ENCODE measurements around the gene RAP1GAP. TPM values are rescaled to one million over a fixed set of nuclear protein-coding genes. Genes with fewer than 3 reads are reported as not detected.

RAP1GAP gene
- total RNA-seq, 2 experiments from 2014 or later, result not detected

- DNase-seq (ENCODE audit: low spot score), result no peak
- ChIA-PET CTCF (ENCODE audit: unreplicated experiment) (no interaction called here), POLR2A (no interaction called here)
Observed at GRCh38 chr1:21662426-21663247, 6.5 kb downstream of the RAP1GAP start.

GRCh38 chr1:21661886-21662285 is 7.3 kb downstream of the RAP1GAP start:
- Histone ChIP-seq H3K4me3 (ENCODE audit: low read depth, low read length, poor library complexity, severe bottlenecking) (no peak overlapping the region), H3K36me3 (ENCODE audit: insufficient read depth, low read length) (no peaks in the 10 kb centered on the region), H3K79me2 (ENCODE audit: insufficient read depth, low read depth, low read length) (no peaks in the 10 kb centered on the region), H2AFZ (ENCODE audit: low read length) (no peak overlapping the region), H3K27ac (ENCODE audit: low read depth, low read length, poor library complexity, severe bottlenecking) (no peak overlapping the region), H4K20me1 (ENCODE audit: insufficient read depth, low read length) (no peaks in the 10 kb centered on the region), H3K9me2 (ENCODE audit: insufficient read depth, low read length) (no peaks in the 10 kb centered on the region), H3K9me3 (ENCODE audit: low read length) (no peaks in the 10 kb centered on the region), H3K4me2 (ENCODE audit: low read length) (no peak overlapping the region), H3K4me1 (ENCODE audit: insufficient read depth, low read length, poor library complexity, severe bottlenecking) (no peaks in the 10 kb centered on the region)
- ChIA-PET POLR2A (no interaction called here), CTCF (ENCODE audit: unreplicated experiment) (no interaction called here)
- intact Hi-C loops (cut with micrococcal nuclease; ENCODE audit: unreplicated experiment), result no loop called here
- no TSS peak for BruUV-seq (replicated peaks)
- no peak for TF ChIP-seq CTCF (conservative IDR thresholded peaks at IDR 0.05; ENCODE audit: low read length)
- no peak for TF ChIP-seq EZH2phosphoT487 (IDR thresholded peaks at IDR 0.05; ENCODE audit: borderline replicate concordance, low read depth, low read length)
- DNase-seq (ENCODE audit: low spot score), result no peak

More at GRCh38 chr1:21662426-21663247, 6.5 kb downstream of the RAP1GAP start:
- no peaks in the 10 kb centered on the region for H3K4me1 ChIP-seq (ENCODE audit: insufficient read depth, low read length, poor library complexity, severe bottlenecking)
- H2AFZ ChIP-seq (ENCODE audit: low read length), result no peak overlapping the region
- H3K9me3 ChIP-seq (ENCODE audit: low read length), result no peaks in the 10 kb centered on the region
- BruUV-seq (replicated peaks), result no TSS peak
- no peak overlapping the region for H3K27ac ChIP-seq (ENCODE audit: low read depth, low read length, poor library complexity, severe bottlenecking)
- no peaks in the 10 kb centered on the region for H3K79me2 ChIP-seq (ENCODE audit: insufficient read depth, low read depth, low read length)
- no peaks in the 10 kb centered on the region for H4K20me1 ChIP-seq (ENCODE audit: insufficient read depth, low read length)
- no peak overlapping the region for H3K4me2 ChIP-seq (ENCODE audit: low read length)
- no peak for TF ChIP-seq CTCF (conservative IDR thresholded peaks at IDR 0.05; ENCODE audit: low read length)
- TF ChIP-seq EZH2phosphoT487 (IDR thresholded peaks at IDR 0.05; ENCODE audit: borderline replicate concordance, low read depth, low read length), result no peak
- intact Hi-C loops (cut with micrococcal nuclease; ENCODE audit: unreplicated experiment), result no loop called here
- no peaks in the 10 kb centered on the region for H3K36me3 ChIP-seq (ENCODE audit: insufficient read depth, low read length)
- no peaks in the 10 kb centered on the region for H3K9me2 ChIP-seq (ENCODE audit: insufficient read depth, low read length)
- no peak overlapping the region for H3K4me3 ChIP-seq (ENCODE audit: low read depth, low read length, poor library complexity, severe bottlenecking)

- POLR2A ChIA-PET, result no interaction called here
- BruUV-seq (replicated peaks), result no TSS peak
- no peak overlapping the region for H3K4me3 ChIP-seq (ENCODE audit: low read depth, low read length, poor library complexity, severe bottlenecking)
Observed at GRCh38 chr1:21659924-21660326, 9.2 kb downstream of the RAP1GAP start.

More at GRCh38 chr1:21659924-21660326, 9.2 kb downstream of the RAP1GAP start:
- H3K4me1 ChIP-seq (ENCODE audit: insufficient read depth, low read length, poor library complexity, severe bottlenecking), result no peaks in the 10 kb centered on the region
- TF ChIP-seq EZH2phosphoT487 (IDR thresholded peaks at IDR 0.05; ENCODE audit: borderline replicate concordance, low read depth, low read length), result no peak
- no peaks in the 10 kb centered on the region for H3K9me3 ChIP-seq (ENCODE audit: low read length)
- H3K4me2 ChIP-seq (ENCODE audit: low read length), result no peak overlapping the region
- intact Hi-C loops (cut with micrococcal nuclease; ENCODE audit: unreplicated experiment), result loop anchor here (5.0 kb wide), 2 partner anchors 302 to 428 kb away; no protein-coding TSS in a partner anchor
- CTCF ChIA-PET (ENCODE audit: unreplicated experiment), result no interaction called here
- no peaks in the 10 kb centered on the region for H3K79me2 ChIP-seq (ENCODE audit: insufficient read depth, low read depth, low read length)
- H4K20me1 ChIP-seq (ENCODE audit: insufficient read depth, low read length), result no peaks in the 10 kb centered on the region
- DNase-seq (ENCODE audit: low spot score), result no peak
- no peaks in the 10 kb centered on the region for H3K36me3 ChIP-seq (ENCODE audit: insufficient read depth, low read length)
- H3K27ac ChIP-seq (ENCODE audit: low read depth, low read length, poor library complexity, severe bottlenecking), result no peak overlapping the region
- H2AFZ ChIP-seq (ENCODE audit: low read length), result no peak overlapping the region
- no peaks in the 10 kb centered on the region for H3K9me2 ChIP-seq (ENCODE audit: insufficient read depth, low read length)
